Effector memory CD8-positive, alpha-beta T cell (primary cell): Measurements from ENCODE around the gene PLXNA4.

Source experiments
- ATAC-seq: fragments of 150-1000 bp; cut with Tn5 transposase; replicated peaks from 2 replicates; pipeline ENCODE4 v1.10.0; 2021; ENCODE audit warnings: mild to moderate bottlenecking, moderate library complexity
- DNase-seq, 3 experiments: peaks; one replicate each; pipeline ENCODE4 v3.0.0; 2021
- H3K27ac Mint-ChIP-seq, 2 donors: one replicate each; pipeline ENCODE4 v1.8.0; 2022; ENCODE audit warnings: mild to moderate bottlenecking in 2 of 2, mixed read lengths in 2 of 2, moderate library complexity in 2 of 2
- H3K27me3 Mint-ChIP-seq, 2 donors: one replicate each; pipeline ENCODE4 v1.8.0; 2022; ENCODE audit warnings: mixed read lengths in 2 of 2
- H3K36me3 Mint-ChIP-seq: one replicate; pipeline ENCODE4 v1.8.0; 2022; ENCODE audit warnings: mild to moderate bottlenecking, moderate library complexity, mixed read lengths; ENCODE audit not compliant: insufficient read depth
- H3K4me1 Mint-ChIP-seq, 2 donors: one replicate each; pipeline ENCODE4 v1.8.0; 2022; ENCODE audit warnings: low read depth in 2 of 2, mixed read lengths in 2 of 2
- H3K4me3 Mint-ChIP-seq, 2 donors: one replicate each; pipeline ENCODE4 v1.8.0; 2022; ENCODE audit warnings: mild to moderate bottlenecking in 2 of 2, mixed read lengths in 2 of 2, moderate library complexity in 2 of 2
- H3K9me3 Mint-ChIP-seq, 2 donors: one replicate each; pipeline ENCODE4 v1.8.0; 2022; ENCODE audit warnings: mixed read lengths in 2 of 2

PLXNA4 gene

DNA sequence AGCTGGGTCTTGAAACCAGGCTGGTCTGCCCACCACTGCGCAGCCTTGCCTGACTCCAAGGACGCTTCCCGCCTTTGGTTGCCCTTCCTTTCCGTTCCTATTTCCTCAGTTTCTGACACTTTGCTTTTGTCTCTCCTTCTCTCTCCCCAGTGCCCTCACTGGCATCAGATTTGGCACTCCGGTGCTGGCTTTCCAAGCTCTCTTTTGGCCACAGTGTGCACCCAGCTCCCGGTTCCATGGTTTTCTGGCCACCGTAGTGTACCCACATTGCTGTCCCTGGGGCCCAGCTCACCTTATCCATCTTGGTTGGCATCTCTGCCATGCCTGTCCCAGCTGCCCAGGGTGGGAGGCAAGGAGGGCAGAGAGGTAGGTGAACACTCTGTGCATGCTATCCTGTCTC is 142.2 kb downstream of the PLXNA4 start:
- Mint-ChIP-seq H3K27ac (peak overlapping the region; percentile 47 to 70), H3K4me1 (peaks cover 79 to 83% of the 10 kb centered on the region in 2 donors), H3K4me3 (peak overlapping the region; percentile 43 to 76), H3K9me3 (peaks cover 0 to 5% of the 10 kb centered on the region in 2 donors), H3K27me3 (no peaks in the 10 kb centered on the region), H3K36me3 (peaks cover 2% of the 10 kb centered on the region)
- DNase-seq (no peak), ATAC-seq (no peak)

- Mint-ChIP-seq H3K36me3 (peaks cover 2% of the 10 kb centered on the region), H3K4me3 (peak overlapping the region in 1 of 2 donors; percentile 57), H3K9me3 (peaks cover 0 to 5% of the 10 kb centered on the region in 2 donors), H3K27ac (peak overlapping the region; percentile 67 to 86), H3K27me3 (no peaks in the 10 kb centered on the region), H3K4me1 (peaks cover 82 to 89% of the 10 kb centered on the region in 2 donors)
- no peak for ATAC-seq
- DNase-seq, result no peak
Observed at GRCh38 chr7:132433301-132433700, 143.0 kb downstream of the PLXNA4 start.

GRCh38 chr7:132430861-132431822 is 145.1 kb downstream of the PLXNA4 start:
- peak overlapping the region; percentile 34 to 60 for H3K4me3 Mint-ChIP-seq
- H3K9me3 Mint-ChIP-seq, result peaks cover 0 to 5% of the 10 kb centered on the region in 2 donors
- H3K4me1 Mint-ChIP-seq, result peaks cover 68 to 70% of the 10 kb centered on the region in 2 donors
- DNase-seq, result peak; percentile 60 to 67 (median 61)
- H3K36me3 Mint-ChIP-seq, result peaks cover 2% of the 10 kb centered on the region
- peak overlapping the region; percentile 38 to 86 for H3K27ac Mint-ChIP-seq
- no peaks in the 10 kb centered on the region for H3K27me3 Mint-ChIP-seq
- peak; percentile 90 for ATAC-seq

DNA sequence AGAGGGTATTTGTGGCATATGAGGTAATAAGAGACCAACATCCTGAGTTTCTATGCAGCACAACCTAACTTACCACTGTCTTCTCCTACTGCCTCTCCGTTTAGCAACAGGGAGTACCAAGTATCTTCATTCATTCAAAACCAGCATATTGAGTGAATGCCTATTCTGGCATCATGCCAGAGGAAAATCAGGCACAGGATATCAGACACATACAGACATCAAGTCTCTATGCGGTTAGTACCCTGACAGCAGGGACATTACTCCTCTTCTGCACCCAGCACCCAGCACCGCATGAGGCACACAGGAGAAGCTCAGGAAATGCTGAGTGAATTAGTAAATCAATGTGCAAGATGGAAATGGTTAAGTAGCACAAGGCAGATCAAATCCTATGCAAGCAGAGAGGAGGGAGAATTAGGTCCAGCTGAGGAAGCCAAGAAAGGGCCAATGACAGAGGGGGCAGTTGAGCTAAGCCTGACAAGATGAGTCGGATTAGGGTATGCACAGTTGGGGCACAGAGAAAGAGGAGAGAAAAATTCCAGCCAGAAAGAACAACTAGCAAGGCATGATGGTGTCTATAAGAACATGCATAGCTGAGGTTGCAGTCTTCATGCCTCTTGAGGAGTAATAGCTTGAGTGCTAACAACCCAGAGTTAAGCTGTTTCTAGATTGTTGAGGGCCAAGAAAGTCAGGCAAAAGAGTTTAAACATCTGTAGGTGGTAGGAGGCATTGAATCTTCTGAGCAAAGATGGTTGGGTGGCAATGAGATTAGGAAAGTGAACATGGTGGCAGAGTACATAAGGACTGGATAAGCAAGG is 146.0 kb downstream of the PLXNA4 start:
- no peak for DNase-seq
- H3K4me1 Mint-ChIP-seq, result peaks cover 61 to 72% of the 10 kb centered on the region in 2 donors
- ATAC-seq, result no peak
- no peaks in the 10 kb centered on the region for H3K27me3 Mint-ChIP-seq
- H3K36me3 Mint-ChIP-seq, result peaks cover 2% of the 10 kb centered on the region
- H3K4me3 Mint-ChIP-seq, result peak overlapping the region; percentile 34 to 60
- H3K9me3 Mint-ChIP-seq, result peaks cover 0 to 5% of the 10 kb centered on the region in 2 donors
- peak overlapping the region; percentile 38 to 86 for H3K27ac Mint-ChIP-seq

DNA sequence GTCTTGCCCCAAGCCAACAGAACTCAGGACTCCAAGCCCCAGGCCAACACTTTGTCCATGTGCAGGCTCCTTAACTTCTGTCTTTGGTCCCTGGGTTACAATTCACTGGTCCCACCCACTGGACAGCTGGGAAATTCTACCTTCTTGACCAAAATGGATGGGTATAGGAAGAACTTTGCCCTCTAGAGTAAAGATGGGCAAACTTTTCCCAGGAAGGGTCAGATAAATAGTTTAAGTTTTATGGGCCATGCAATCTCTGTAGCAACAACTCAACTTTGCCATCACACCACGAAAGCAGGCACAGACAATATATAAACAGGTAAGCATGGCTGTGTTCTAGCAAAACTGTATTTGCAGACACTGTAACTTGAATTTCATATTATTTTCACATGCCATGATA is 147.1 kb downstream of the PLXNA4 start:
- peak overlapping the region in 1 of 2 donors; percentile 84 for H3K27ac Mint-ChIP-seq

GRCh38 chr7:132428247-132428919 is 147.9 kb downstream of the PLXNA4 start:
- Mint-ChIP-seq H3K9me3 (no peaks in the 10 kb centered on the region), H3K27ac (peak overlapping the region in 1 of 2 donors; percentile 84), H3K36me3 (peaks cover 2% of the 10 kb centered on the region), H3K27me3 (no peaks in the 10 kb centered on the region), H3K4me3 (no peak overlapping the region), H3K4me1 (peaks cover 46 to 54% of the 10 kb centered on the region in 2 donors)
- ATAC-seq, result no peak
- no peak for DNase-seq

More for the DNA sequence above, 147.1 kb downstream of the PLXNA4 start:
- peaks cover 50 to 62% of the 10 kb centered on the region in 2 donors for H3K4me1 Mint-ChIP-seq
- no peaks in the 10 kb centered on the region for H3K27me3 Mint-ChIP-seq
- no peak for DNase-seq
- ATAC-seq, result no peak
- peaks cover 2% of the 10 kb centered on the region for H3K36me3 Mint-ChIP-seq
- no peak overlapping the region for H3K4me3 Mint-ChIP-seq
- H3K9me3 Mint-ChIP-seq, result peaks cover 0 to 2% of the 10 kb centered on the region in 2 donors

DNA sequence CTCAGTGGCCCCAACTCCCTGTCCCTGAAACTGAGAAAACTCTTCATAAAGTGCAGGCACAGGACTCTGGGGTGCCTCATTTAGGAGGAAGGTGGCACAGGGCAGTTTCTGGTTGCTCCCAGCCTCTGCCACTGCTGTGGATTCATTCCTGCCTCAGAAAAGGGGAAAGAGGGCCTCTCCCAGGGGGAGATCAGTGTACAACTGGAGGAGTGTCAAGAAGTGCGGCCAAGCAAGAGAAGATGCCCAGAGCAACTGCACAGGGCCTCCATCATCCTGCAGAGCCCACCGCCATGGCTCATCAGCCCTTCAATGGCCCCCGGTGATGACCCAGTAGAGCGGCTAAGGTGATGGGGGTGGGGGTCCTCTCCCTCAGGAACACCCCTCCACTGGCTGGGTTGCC is 150.3 kb downstream of the PLXNA4 start:
- H3K27ac Mint-ChIP-seq, result peak overlapping the region; percentile 3 to 87
- H3K4me1 Mint-ChIP-seq, result peaks cover 22 to 32% of the 10 kb centered on the region in 2 donors
- H3K4me3 Mint-ChIP-seq, result no peak overlapping the region
- H3K9me3 Mint-ChIP-seq, result peaks cover 1% of the 10 kb centered on the region in 2 donors
- DNase-seq (no peak), ATAC-seq (no peak)
- H3K36me3 Mint-ChIP-seq, result no peaks in the 10 kb centered on the region
- no peaks in the 10 kb centered on the region for H3K27me3 Mint-ChIP-seq

DNA sequence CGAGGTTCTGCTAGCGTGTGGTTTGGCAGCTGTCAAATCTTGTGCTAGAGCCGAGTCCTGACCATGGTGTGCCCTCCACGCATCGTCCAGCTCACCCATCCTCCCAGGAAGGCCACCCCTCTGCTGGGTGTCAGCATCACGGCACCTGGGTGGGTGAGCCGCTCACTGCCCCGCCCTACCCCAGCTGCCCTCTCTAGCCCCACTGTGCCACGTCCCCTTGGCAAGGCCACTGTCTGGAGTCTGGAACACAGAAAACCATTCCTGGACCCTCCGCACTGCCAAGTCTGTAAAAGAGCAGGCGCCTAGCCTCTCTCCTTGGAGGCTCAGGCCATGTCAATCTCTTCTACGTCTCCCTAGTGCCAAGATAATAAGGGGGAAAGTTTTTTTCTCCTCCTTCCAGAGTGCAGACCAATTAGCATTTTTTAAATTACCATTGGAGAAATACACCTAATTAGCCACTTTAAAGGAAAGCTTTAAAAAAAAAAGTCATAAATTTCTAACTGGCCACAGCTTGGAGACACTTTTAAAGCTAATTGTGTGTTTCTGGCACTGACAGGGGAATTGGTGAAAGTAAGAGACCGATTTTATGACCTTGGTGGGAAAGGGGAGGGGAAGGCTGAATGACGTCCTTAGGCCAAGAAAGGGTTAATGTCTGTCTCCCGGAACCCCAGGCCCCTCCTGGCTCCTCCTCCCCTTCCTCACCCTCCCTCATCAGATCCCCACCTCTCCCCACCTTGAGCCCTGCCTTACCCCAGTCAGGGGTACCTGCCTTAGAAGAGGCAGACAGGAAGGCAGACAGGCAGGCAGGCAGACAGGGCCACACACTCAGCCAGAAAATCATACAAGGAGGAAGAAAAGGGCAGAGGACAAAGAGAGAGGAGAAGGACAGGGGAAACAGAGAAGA is 151.2 kb downstream of the PLXNA4 start:
- no peak overlapping the region for H3K4me3 Mint-ChIP-seq
- peak overlapping the region in 1 of 2 donors; percentile 3 for H3K27ac Mint-ChIP-seq
- H3K27me3 Mint-ChIP-seq, result no peaks in the 10 kb centered on the region
- no peaks in the 10 kb centered on the region for H3K36me3 Mint-ChIP-seq
- ATAC-seq (no peak), DNase-seq (no peak)
- H3K9me3 Mint-ChIP-seq, result peaks cover 5% of the 10 kb centered on the region in 2 donors
- peaks cover 14 to 23% of the 10 kb centered on the region in 2 donors for H3K4me1 Mint-ChIP-seq

GRCh38 chr7:132424277-132424676 is 152.0 kb downstream of the PLXNA4 start:
- ATAC-seq (no peak), DNase-seq (no peak)
- H3K4me3 Mint-ChIP-seq, result no peak overlapping the region
- peaks cover 8 to 17% of the 10 kb centered on the region in 2 donors for H3K4me1 Mint-ChIP-seq
- peaks cover 5% of the 10 kb centered on the region in 2 donors for H3K9me3 Mint-ChIP-seq
- H3K36me3 Mint-ChIP-seq, result no peaks in the 10 kb centered on the region
- H3K27ac Mint-ChIP-seq, result no peak overlapping the region
- no peaks in the 10 kb centered on the region for H3K27me3 Mint-ChIP-seq

DNA sequence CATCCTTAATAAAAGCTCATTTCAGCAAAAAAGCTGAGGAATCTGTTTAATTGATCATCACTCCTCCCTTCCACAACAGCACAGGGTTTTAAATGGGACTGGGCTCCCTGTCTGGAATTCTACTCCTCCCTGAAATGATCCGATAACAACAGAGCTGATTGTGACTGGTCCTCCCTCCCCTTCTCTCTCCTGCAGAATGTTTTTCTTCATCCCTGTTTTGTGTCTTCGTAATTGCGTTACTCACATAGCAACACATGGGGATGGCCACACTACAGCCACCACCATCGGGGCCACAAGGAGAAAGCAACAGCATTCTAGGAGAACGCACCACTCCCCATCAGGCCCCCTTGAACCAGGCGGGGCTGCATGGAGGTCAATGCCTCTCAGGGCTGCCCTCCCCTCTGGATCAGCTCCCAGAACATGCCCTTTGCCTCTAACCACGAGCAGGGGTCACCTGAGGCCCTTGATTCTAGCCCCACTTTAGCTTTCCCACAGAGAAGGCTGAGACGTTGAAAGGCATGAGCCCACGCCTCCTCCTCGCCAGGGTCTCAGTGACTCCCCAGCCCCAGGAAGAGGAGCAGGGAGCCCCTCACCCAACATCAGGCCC is 152.6 kb downstream of the PLXNA4 start:
- H3K4me1 Mint-ChIP-seq, result peaks cover 7 to 16% of the 10 kb centered on the region in 2 donors
- no peak for ATAC-seq

DNA sequence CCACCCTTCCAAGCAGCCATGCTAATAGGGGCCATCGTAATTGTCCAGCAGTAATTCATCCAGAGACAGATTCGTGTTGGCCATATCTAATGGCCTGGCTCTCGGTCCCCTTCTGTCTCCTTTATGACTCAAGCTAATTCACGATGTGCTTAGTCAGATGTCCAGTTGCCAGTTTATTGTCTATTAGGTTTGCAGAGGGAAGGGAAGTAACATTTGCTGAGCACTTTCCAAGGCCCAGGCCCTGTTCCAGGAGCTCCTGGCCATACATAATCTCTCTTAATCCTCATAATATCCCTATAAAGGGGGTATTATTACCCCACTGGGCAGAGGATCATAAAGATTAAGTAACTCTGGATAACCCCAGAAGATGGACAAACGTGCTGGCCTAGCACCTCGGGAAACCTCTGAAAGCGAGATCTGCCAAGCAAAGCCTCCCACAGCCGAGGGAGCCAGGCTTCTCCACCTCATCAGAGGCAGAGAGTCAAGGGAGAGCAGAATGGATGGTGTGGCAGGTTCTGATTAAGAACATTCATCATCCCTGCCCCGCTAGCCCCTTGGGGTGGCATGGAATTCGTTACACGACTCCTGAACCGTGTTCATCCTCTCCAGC is 153.7 kb downstream of the PLXNA4 start:
- ATAC-seq (no peak), DNase-seq (no peak)
- H3K9me3 Mint-ChIP-seq, result peaks cover 5% of the 10 kb centered on the region in 2 donors
- H3K4me1 Mint-ChIP-seq, result peaks cover 5 to 17% of the 10 kb centered on the region in 2 donors
- no peak overlapping the region for H3K4me3 Mint-ChIP-seq
- no peaks in the 10 kb centered on the region for H3K36me3 Mint-ChIP-seq
- H3K27ac Mint-ChIP-seq, result no peak overlapping the region
- H3K27me3 Mint-ChIP-seq, result no peaks in the 10 kb centered on the region

More for the DNA sequence above, 152.6 kb downstream of the PLXNA4 start:
- H3K36me3 Mint-ChIP-seq, result no peaks in the 10 kb centered on the region
- H3K27me3 Mint-ChIP-seq, result no peaks in the 10 kb centered on the region
- H3K9me3 Mint-ChIP-seq, result peaks cover 5% of the 10 kb centered on the region in 2 donors
- no peak for DNase-seq
- no peak overlapping the region for H3K27ac Mint-ChIP-seq
- H3K4me3 Mint-ChIP-seq, result no peak overlapping the region
